Breast epithelium (tissue), 3 donors: ENCODE data around the gene PPP4R1.

ENCODE experiments used
- CTCF ChIP-seq, 3 donors: fragments of 450-650 bp; IDR thresholded peaks; one replicate each; pipeline ENCODE4 v1.5.1; 2016 to 2017; ENCODE audit warnings: antibody characterized with exemption in 3 of 3, mild to moderate bottlenecking in 3 of 3, moderate library complexity in 3 of 3
- POLR2A ChIP-seq: fragments of 450-650 bp; IDR thresholded peaks from one replicate; pipeline ENCODE4 v1.6.1; 2016; ENCODE audit warnings: antibody characterized with exemption, mild to moderate bottlenecking, moderate library complexity

DNA sequence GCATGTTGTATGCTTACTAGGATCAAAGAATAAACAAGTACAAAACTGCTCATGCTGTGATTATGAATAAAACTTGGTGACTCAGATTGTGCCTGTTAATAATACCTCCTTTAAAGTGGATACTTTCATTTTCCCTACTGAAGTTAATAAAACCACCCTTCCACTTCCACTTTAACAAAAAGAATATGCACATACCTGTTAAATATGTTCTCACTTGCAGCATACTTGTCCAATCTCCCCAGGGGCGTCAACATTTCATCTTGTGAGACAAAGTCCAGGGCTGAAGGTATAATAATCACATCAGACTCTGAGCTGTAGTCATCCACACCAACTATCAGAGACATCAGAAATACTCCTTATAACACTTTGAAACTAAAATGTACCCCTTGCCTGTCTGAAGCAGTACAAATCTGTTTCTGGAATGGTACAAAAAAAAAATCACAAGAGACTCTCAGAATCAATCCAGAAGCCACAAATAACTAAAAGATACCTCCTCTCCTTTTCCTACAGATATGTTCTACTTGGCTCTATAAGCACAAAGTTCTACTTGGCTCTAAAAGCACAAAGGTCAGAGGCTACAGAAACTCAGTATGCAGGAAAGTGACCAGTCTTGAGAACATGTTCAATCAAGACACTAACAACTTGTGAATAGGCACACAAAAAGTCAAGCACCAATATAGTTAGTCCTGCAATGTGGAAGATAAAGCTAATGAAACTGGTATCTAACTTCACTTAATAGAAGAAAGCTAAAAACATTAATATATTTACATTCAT, 19.3 kb downstream of the PPP4R1 start:
- no peak for TF ChIP-seq CTCF (IDR thresholded peaks at IDR 0.05)
- no peak for TF ChIP-seq POLR2A
